ENCODE results near the gene SLC19A3. TPM values are rescaled to one million over a fixed set of nuclear protein-coding genes. Genes with fewer than 3 reads are reported as not detected.
"Not testable (repeated sequence)": the region's sequence is repeated elsewhere in the genome, so short reads cannot be mapped to it uniquely, and the experiment has no call there.

Gene SLC19A3
- total RNA-seq, 2 donors from 2014 or later = not detected

DNA sequence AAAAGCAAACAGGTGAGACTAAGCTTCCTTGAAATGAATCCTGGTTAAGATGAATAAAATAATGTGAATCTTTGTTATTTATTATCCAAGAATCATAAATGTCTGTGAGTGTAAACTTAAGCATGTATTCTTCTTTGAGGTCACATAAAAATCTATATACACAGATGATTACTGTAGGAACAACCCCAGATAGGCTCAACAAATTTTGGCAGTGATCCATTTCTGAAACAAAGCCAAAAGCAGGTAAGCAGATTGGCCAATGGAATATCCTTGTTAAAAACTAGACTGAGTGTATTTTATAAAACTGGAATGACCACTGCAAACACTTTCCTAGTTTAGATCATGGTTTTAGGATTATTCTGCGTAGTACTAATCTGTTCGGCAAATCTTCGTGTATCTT lies 39.9 kb downstream of the SLC19A3 start:
- H3K36me3 Mint-ChIP-seq (ENCODE audit: insufficient read depth in 2 of 2) = no peaks in the 10 kb centered on the region
- H3K27me3 Mint-ChIP-seq (ENCODE audit: low read depth) = peaks cover 10% of the 10 kb centered on the region
- no peak overlapping the region for H3K27ac Mint-ChIP-seq
- no peak for DNase-seq
- no peak overlapping the region for H3K4me3 Mint-ChIP-seq
- H3K9me3 Mint-ChIP-seq = no peaks in the 10 kb centered on the region
- no peaks in the 10 kb centered on the region for H3K4me1 Mint-ChIP-seq (ENCODE audit: low read depth)
- ATAC-seq (replicated peaks in 1 of 2) = no peak

DNA sequence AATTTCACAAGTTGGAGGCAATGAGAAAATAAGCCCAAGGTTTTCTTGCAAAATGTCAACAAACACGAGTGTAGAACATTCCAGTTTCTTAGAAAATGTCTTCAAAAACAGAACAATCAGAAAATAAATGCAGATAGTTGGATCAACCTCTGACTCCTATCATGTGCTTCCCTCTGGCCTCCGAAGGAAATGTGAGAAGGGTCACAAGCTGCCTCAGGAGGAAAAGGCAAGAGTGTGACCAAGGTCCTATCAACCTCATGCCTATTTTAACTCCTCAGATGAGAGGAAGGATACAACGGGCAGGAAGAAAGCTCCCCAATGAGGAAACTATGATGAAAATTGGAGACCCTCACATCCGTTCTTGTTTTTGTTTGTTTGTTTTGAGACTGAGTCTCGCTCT lies 43.3 kb downstream of the SLC19A3 start:
- Mint-ChIP-seq H3K4me1 (ENCODE audit: low read depth) (no peaks in the 10 kb centered on the region), H3K27ac (no peak overlapping the region), H3K27me3 (ENCODE audit: low read depth) (peaks cover 10% of the 10 kb centered on the region), H3K4me3 (no peak overlapping the region), H3K36me3 (ENCODE audit: insufficient read depth in 2 of 2) (no peaks in the 10 kb centered on the region), H3K9me3 (no peaks in the 10 kb centered on the region)
- DNase-seq (no peak), ATAC-seq (replicated peaks in 1 of 2) (no peak)

DNA sequence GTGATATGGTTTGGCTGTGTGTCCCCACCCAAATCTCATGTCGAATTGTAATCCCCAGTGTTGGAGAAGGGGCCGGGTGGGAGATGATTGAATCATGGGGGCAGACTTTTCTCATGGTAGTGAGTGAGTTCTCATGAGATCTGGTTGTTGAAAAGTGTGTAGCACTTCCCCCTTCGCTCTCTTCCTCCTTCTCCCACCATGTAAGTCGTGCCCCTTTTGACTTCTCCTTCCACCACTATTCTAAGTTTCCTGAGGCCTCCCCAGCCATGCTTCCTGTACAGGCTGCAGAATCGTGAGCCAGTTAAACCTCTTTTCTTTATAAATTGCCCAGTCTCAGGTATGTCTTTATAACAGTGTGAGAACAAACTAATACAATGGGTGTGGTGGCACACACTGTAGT lies 44.2 kb downstream of the SLC19A3 start:
- H3K27me3 Mint-ChIP-seq (ENCODE audit: low read depth); H3K27ac Mint-ChIP-seq; DNase-seq; H3K4me1 Mint-ChIP-seq (ENCODE audit: low read depth); ATAC-seq (replicated peaks in 1 of 2); H3K4me3 Mint-ChIP-seq; H3K9me3 Mint-ChIP-seq; H3K36me3 Mint-ChIP-seq (ENCODE audit: insufficient read depth in 2 of 2): not testable (repeated sequence)

DNA sequence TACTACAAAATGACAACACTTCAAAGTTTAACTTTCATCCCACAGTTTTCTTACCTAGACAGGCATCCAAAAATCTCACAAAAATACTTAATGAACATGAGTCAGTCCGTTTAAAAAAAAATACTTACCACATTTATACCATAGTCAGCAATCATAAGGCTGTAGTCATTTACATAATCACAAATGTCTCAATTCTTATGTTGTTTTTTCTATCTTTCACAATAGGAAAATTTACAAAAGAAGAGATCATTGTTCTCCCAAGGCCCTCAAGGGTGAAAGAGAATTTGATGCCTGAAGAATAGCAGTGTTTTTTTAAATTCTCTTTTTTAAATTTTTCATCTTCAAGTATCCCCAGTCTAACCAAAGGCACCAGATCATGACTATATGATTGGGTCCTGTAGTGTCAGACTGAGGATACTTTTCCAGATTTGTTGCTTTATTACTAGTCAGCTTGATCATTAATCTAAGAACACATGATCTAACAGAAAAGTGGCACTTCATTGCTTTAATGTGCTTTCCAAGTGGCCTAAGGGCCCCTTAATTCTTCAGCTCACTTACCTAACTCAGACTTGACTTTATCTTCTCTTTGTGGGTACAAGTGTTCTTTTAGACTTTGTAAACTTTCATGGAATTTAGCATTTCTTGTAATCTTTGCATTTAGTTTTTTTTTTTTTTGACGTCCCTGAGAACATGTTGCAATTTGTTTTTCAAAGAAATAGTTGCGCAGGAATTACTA lies 46.5 kb downstream of the SLC19A3 start:
- Mint-ChIP-seq H3K36me3 (ENCODE audit: insufficient read depth in 2 of 2) (no peaks in the 10 kb centered on the region), H3K4me3 (no peak overlapping the region), H3K27me3 (ENCODE audit: low read depth) (no peaks in the 10 kb centered on the region), H3K27ac (no peak overlapping the region), H3K4me1 (ENCODE audit: low read depth) (no peaks in the 10 kb centered on the region), H3K9me3 (no peaks in the 10 kb centered on the region)
- DNase-seq = no peak
- no peak for ATAC-seq (replicated peaks in 1 of 2)

DNA sequence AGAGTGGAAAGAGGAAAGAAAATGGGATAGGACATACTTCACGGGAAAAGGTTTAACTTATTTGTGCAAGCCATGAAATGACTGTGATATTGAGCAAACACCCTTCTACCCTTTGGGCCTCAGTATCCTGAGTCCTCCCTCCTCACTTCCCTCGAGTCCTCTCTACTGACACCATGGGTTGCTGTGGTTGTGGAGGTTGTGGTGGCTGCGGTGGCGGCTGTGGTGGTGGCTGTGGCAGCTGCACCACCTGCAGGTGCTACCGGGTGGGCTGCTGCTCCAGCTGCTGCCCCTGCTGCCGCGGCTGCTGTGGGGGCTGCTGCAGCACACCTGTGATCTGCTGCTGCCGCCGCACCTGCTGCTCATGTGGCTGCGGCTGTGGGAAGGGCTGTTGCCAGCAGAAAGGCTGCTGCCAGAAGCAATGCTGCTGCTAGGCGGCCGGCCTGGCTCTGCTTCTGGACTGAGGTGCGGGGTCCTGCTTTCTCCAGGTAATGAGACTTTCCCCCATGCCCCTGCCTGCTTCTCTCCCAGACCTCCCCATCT lies 51.1 kb downstream of the SLC19A3 start, which contains the start of gene SCYGR5:
TSS of gene SCYGR5 (plus strand) at position 174 of the 540 bp plus-strand sequence. CDS start at position 174, 0 bp downstream.
- ATAC-seq (replicated peaks in 1 of 2); DNase-seq; H3K9me3 Mint-ChIP-seq; H3K36me3 Mint-ChIP-seq (ENCODE audit: insufficient read depth in 2 of 2); H3K27me3 Mint-ChIP-seq (ENCODE audit: low read depth); H3K27ac Mint-ChIP-seq; H3K4me1 Mint-ChIP-seq (ENCODE audit: low read depth); H3K4me3 Mint-ChIP-seq: not testable (repeated sequence)

DNA sequence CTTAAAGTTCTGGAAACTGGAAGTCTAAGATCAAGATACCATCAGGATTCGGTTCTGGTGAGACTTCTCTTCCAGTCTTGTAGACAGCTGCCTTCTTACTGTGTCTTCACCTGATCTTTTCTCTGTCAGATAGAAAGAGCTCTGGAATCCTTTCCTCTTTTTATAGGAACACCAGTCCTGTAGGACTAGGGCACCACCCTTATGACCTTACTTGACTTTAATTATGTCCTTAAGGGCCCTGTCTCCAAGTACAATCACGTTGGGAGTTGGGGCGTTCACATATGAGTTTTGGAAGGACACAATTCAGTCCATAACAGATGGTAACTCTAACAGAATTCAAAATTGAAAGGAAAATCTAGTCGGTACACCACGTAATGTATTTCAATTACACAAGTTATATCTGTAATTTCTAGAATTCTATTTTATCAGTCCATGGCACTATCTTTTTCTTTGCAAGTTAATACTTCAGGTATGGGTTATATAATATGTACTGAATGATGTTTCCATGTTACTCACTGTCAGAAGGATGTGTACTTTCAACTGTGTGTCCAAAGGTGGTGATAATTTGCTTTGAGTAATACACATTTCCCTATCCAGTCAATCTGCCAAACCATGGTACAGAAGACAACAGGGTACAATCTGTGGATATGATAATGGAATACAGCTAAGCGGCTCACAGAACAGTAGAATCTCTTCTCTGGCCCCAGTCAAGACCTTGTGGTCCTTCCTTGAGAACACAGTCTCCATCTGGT lies 52.5 kb downstream of the SLC19A3 start:
- peaks cover 5% of the 10 kb centered on the region for H3K27me3 Mint-ChIP-seq (ENCODE audit: low read depth)
- no peak overlapping the region for H3K4me3 Mint-ChIP-seq
- no peak for DNase-seq
- H3K36me3 Mint-ChIP-seq (ENCODE audit: insufficient read depth in 2 of 2) = no peaks in the 10 kb centered on the region
- H3K4me1 Mint-ChIP-seq (ENCODE audit: low read depth) = no peaks in the 10 kb centered on the region
- no peaks in the 10 kb centered on the region for H3K9me3 Mint-ChIP-seq
- no peak for ATAC-seq (replicated peaks in 1 of 2)
- H3K27ac Mint-ChIP-seq = no peak overlapping the region

DNA sequence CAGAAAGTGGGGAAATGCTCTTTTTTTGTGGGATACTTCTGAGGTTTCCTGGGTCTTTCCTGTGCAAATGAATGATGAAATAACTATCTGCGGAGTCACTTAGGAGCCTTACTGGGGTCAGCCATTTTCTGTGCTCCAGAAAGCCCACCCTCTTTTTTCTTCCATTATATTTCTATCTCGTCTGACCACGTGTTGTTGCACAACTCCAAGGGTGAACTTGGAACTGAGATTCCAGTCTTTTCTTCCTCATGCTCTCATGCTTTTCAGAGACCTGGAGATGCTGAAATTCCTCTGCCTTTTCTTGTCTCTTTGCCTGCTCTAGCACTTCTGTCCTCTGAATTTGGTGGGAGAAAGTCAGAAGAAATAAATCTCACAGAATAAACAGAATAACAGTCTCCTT lies 56.0 kb downstream of the SLC19A3 start:
- H3K9me3 Mint-ChIP-seq = no peaks in the 10 kb centered on the region
- DNase-seq = no peak
- no peak overlapping the region for H3K27ac Mint-ChIP-seq
- no peaks in the 10 kb centered on the region for H3K36me3 Mint-ChIP-seq (ENCODE audit: insufficient read depth in 2 of 2)
- H3K4me1 Mint-ChIP-seq (ENCODE audit: low read depth) = no peaks in the 10 kb centered on the region
- no peak overlapping the region for H3K4me3 Mint-ChIP-seq
- ATAC-seq (replicated peaks in 1 of 2) = no peak
- peaks cover 5% of the 10 kb centered on the region for H3K27me3 Mint-ChIP-seq (ENCODE audit: low read depth)

DNA sequence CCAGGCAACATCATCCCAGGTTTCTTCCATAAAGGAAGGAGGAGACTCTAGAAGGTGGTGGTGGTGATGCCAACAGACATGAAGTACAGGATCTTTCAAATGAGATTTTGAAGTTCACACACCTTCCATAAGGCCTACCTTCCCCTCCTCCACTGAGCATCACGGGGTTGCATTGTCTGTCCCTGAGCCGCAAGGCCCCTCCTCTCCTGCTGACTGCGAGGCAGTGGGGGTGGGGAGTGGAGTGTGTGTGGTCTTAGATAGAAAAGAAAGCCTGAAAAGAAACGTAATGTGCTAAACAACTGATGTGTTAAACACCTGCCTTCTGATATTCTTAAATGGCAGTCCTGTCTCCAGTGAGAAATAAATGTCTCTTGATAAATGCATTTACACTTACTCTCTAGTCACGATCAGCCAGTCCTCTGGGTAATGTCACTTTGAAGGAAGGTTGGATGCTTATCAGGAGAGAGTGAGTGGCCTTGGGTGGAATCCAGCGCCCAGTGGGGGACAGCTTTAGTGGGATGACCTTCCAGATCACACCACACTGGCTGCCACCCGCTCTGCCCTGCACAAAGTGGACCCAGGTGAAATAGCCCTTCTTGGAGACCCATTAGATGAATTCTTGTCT lies 56.7 kb downstream of the SLC19A3 start:
- Mint-ChIP-seq H3K27me3 (ENCODE audit: low read depth) (peaks cover 5% of the 10 kb centered on the region), H3K4me1 (ENCODE audit: low read depth) (no peaks in the 10 kb centered on the region), H3K27ac (no peak overlapping the region), H3K36me3 (ENCODE audit: insufficient read depth in 2 of 2) (no peaks in the 10 kb centered on the region), H3K9me3 (no peaks in the 10 kb centered on the region), H3K4me3 (no peak overlapping the region)
- ATAC-seq (replicated peaks in 1 of 2) (no peak), DNase-seq (no peak)

DNA sequence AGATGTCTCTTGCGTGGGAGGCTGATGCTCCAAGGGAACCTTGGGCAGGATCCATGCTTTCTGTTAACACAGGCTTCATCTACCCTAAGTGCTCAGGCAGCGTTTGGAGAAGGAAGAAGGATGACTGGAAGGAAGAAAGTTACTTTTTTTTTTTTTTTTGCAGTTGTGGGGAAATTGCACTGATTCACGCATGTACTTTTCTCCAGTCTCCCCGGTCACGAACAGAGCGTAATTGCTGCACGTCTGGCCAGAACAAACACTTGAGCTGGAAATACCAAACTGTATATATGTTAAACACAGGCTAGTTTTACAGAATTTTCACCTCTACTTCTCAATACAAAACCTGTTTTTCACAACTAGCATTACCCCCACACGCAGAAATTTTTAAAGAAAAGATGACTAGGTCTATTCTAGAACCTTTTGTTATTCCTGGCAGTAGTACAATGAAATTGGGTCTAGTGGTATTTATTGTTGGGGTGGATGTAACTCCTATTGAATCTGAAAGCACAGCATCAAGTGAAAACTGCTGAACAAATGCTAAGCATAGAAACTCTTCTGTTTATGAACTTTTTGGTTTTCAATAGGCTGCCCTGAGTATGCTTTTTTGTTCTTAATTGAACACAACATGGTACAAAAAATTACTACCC lies 60.5 kb downstream of the SLC19A3 start:
- no peak overlapping the region for H3K4me3 Mint-ChIP-seq
- no peaks in the 10 kb centered on the region for H3K9me3 Mint-ChIP-seq
- H3K4me1 Mint-ChIP-seq (ENCODE audit: low read depth) = peaks cover 6% of the 10 kb centered on the region
- DNase-seq = no peak
- peaks cover 11% of the 10 kb centered on the region for H3K27me3 Mint-ChIP-seq (ENCODE audit: low read depth)
- no peak overlapping the region for H3K27ac Mint-ChIP-seq
- H3K36me3 Mint-ChIP-seq (ENCODE audit: insufficient read depth in 2 of 2) = no peaks in the 10 kb centered on the region
- no peak for ATAC-seq (replicated peaks in 1 of 2)

DNA sequence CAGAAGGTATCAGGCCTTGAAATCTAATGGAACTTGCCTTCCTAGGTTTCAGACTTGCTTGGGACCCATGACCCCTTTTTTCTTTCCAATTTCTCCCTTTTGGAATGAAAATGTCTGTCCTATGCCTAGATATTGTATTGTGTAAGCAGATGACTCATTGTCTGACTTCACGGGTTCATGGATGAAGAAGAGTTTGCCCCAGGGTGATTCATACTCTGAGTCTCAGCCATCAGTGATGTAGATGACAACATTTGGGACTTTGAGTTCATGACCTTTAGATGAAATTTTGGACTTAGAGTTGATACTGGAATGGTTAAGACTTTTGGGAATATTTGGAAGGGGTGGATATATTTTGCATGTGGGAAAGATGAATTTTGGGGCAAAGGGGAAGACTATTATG lies 62.4 kb downstream of the SLC19A3 start:
- ATAC-seq (replicated peaks in 1 of 2) = peak; percentile 62 to 86

DNA sequence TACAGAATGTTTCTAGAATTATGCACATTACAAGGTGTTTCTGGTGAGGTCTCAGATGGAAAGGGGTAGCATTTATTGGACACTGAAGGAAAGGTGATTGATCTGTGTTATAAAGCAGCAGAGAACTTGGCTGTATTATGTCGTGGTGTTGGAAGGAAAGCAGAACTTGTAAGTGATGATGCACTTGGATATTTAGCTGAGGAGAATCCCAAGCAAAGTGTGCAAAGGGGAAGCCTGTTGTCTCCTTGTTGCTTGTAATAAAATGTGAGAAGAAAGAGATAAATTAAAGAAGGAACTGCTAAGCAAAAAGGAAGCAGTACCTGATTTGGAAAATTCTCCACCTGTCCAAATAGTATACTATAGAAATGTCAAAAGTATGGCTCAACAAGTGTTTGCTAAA lies 63.4 kb downstream of the SLC19A3 start:
- H3K27ac Mint-ChIP-seq = no peak overlapping the region
- no peak overlapping the region for H3K4me3 Mint-ChIP-seq
- no peaks in the 10 kb centered on the region for H3K36me3 Mint-ChIP-seq (ENCODE audit: insufficient read depth in 2 of 2)
- no peak for ATAC-seq (replicated peaks in 1 of 2)
- peaks cover 6% of the 10 kb centered on the region for H3K4me1 Mint-ChIP-seq (ENCODE audit: low read depth)
- H3K9me3 Mint-ChIP-seq = no peaks in the 10 kb centered on the region
- DNase-seq = no peak
- peaks cover 11% of the 10 kb centered on the region for H3K27me3 Mint-ChIP-seq (ENCODE audit: low read depth)

More for the DNA sequence above, 62.4 kb downstream of the SLC19A3 start:
- Mint-ChIP-seq H3K4me3 (no peak overlapping the region), H3K36me3 (ENCODE audit: insufficient read depth in 2 of 2) (no peaks in the 10 kb centered on the region), H3K27me3 (ENCODE audit: low read depth) (peaks cover 6% of the 10 kb centered on the region), H3K4me1 (ENCODE audit: low read depth) (peaks cover 6% of the 10 kb centered on the region), H3K9me3 (no peaks in the 10 kb centered on the region), H3K27ac (no peak overlapping the region)
- DNase-seq = no peak

DNA sequence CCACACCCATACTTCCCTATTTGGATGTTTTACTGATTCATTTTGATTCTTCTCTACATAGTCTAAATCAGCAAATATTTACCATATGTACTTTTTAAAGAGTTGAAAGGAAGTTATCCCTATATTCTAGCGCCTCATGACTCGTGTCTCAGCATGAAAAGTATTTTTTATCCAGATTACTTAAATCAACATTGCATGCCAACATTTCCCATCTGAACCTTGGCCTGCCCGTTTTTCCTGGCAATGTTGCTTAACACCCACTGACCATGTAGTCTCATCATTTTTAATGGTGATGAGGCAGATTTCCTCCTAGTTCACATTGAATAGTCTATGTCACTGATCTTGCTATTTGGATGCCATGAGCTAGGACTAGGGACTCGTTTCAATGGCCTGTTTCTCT lies 64.4 kb downstream of the SLC19A3 start:
- Mint-ChIP-seq H3K36me3 (ENCODE audit: insufficient read depth in 2 of 2) (no peaks in the 10 kb centered on the region), H3K4me3 (no peak overlapping the region), H3K4me1 (ENCODE audit: low read depth) (peaks cover 6% of the 10 kb centered on the region), H3K9me3 (no peaks in the 10 kb centered on the region), H3K27ac (no peak overlapping the region), H3K27me3 (ENCODE audit: low read depth) (peaks cover 18% of the 10 kb centered on the region)
- ATAC-seq (replicated peaks in 1 of 2) = no peak
- DNase-seq = no peak
